ENCODE measurements around the gene SHISA9. TPM values are rescaled to one million over a fixed set of nuclear protein-coding genes. Genes with fewer than 3 reads are reported as not detected.

SHISA9 gene
- total RNA-seq, 2 donors from 2014 or later, result 20.5 to 24.0 TPM

DNA sequence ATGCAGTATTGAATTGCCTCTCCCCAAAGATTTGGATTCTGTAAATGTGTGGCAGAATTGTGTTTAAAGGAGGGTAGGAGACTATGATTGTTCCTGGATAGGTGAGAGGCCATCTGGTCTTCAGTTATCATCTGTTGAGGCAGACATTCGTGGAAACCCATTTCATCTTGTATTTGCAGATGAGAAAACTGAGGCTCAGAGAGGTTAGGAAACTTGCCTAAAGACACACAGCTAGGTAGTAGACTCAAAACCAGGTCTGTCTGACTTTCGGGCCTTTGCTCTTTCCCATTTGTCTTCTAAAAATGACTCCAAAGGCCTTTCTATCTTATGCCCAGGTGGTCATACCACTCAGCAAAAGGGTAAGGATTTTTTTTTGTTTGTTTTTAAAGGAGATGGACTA, 210.3 kb downstream of the SHISA9 start:
- DNase-seq (ENCODE audit: low spot score), result no peak
- intact Hi-C loops (cut with DNase I), result no loop called here
- TF ChIP-seq, protein P1, sequence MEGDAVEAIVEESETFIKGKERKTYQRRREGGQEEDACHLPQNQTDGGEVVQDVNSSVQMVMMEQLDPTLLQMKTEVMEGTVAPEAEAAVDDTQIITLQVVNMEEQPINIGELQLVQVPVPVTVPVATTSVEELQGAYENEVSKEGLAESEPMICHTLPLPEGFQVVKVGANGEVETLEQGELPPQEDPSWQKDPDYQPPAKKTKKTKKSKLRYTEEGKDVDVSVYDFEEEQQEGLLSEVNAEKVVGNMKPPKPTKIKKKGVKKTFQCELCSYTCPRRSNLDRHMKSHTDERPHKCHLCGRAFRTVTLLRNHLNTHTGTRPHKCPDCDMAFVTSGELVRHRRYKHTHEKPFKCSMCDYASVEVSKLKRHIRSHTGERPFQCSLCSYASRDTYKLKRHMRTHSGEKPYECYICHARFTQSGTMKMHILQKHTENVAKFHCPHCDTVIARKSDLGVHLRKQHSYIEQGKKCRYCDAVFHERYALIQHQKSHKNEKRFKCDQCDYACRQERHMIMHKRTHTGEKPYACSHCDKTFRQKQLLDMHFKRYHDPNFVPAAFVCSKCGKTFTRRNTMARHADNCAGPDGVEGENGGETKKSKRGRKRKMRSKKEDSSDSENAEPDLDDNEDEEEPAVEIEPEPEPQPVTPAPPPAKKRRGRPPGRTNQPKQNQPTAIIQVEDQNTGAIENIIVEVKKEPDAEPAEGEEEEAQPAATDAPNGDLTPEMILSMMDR (IDR thresholded peaks at IDR 0.05), result no peak
- TF ChIP-seq POLR2A (IDR thresholded peaks at IDR 0.05) (no peak), POLR2AphosphoS5 (IDR thresholded peaks at IDR 0.05) (no peak)
- H3K4me3 ChIP-seq, result no peak overlapping the region
- 80% methylated on average over 2 of the region's 2 CpGs for WGBS
- H3K36me3 ChIP-seq, result no peaks in the 10 kb centered on the region
- no peaks in the 10 kb centered on the region for H3K4me1 ChIP-seq (replicated peaks)
- H3K27me3 ChIP-seq (replicated peaks; ENCODE audit: insufficient read depth), result no peaks in the 10 kb centered on the region
- no peak overlapping the region for H3K27ac ChIP-seq
- no peaks in the 10 kb centered on the region for H3K9me3 ChIP-seq

DNA sequence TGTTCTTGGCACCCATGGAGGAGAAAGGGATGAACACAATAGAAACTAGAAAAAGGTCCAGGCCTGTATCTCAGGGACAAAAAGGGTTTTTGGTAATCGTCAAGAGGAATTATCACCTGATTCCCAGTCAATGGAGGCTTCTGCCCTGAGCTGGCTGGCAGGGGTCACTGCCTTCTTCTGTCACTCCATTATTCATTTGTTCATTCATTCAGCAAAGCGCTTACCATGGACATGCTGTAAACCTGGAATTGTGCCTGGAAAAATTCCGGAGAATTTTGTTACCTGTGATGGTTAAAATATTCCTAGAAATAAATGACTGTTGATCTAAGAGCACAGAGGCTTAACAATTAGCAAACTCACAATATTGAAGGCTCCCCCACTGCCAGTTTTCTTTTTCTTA, 212.3 kb downstream of the SHISA9 start:
- no peaks in the 10 kb centered on the region for H3K9me3 ChIP-seq
- DNase-seq (ENCODE audit: low spot score), result no peak
- WGBS, result 75% methylated on average over 3 of the region's 3 CpGs
- H3K27ac ChIP-seq, result no peak overlapping the region
- TF ChIP-seq POLR2AphosphoS5 (IDR thresholded peaks at IDR 0.05), result no peak
- TF ChIP-seq POLR2A (IDR thresholded peaks at IDR 0.05), result no peak
- TF ChIP-seq, protein P1 (IDR thresholded peaks at IDR 0.05), result no peak
- intact Hi-C loops (cut with DNase I), result no loop called here
- no peaks in the 10 kb centered on the region for H3K4me1 ChIP-seq (replicated peaks)
- no peak overlapping the region for H3K4me3 ChIP-seq
- H3K36me3 ChIP-seq, result no peaks in the 10 kb centered on the region
- H3K27me3 ChIP-seq (replicated peaks; ENCODE audit: insufficient read depth), result no peaks in the 10 kb centered on the region

DNA sequence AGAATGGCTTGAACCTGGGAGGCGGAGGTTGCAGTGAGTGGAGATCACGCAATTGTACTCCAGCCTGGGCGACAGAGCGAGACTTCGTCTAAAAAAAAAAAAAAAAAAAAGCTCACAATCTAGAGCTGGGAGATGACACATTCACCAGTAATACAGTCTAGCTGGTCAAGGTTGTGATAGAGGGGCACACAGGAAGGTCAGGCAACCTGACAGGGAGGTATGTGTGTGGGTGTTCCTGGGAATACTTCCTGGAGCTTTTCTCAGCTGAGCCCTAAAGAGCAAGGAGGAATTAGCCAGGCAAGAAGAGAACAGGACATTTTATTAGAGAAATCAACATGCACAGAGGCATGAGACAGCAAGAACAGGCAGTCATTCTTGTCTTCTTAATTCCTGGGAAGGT, 216.7 kb downstream of the SHISA9 start:
- TF ChIP-seq POLR2A (IDR thresholded peaks at IDR 0.05) (no peak), POLR2AphosphoS5 (IDR thresholded peaks at IDR 0.05) (no peak)
- TF ChIP-seq, protein P1 (IDR thresholded peaks at IDR 0.05), result no peak
- WGBS, result 89% methylated on average over 5 of the region's 5 CpGs
- DNase-seq (ENCODE audit: low spot score), result no peak
- intact Hi-C loops (cut with DNase I), result no loop called here
- no peaks in the 10 kb centered on the region for H3K4me1 ChIP-seq (replicated peaks)
- no peaks in the 10 kb centered on the region for H3K9me3 ChIP-seq
- H3K27ac ChIP-seq, result no peak overlapping the region
- H3K27me3 ChIP-seq (replicated peaks; ENCODE audit: insufficient read depth), result no peaks in the 10 kb centered on the region
- H3K36me3 ChIP-seq, result no peaks in the 10 kb centered on the region
- no peak overlapping the region for H3K4me3 ChIP-seq

DNA sequence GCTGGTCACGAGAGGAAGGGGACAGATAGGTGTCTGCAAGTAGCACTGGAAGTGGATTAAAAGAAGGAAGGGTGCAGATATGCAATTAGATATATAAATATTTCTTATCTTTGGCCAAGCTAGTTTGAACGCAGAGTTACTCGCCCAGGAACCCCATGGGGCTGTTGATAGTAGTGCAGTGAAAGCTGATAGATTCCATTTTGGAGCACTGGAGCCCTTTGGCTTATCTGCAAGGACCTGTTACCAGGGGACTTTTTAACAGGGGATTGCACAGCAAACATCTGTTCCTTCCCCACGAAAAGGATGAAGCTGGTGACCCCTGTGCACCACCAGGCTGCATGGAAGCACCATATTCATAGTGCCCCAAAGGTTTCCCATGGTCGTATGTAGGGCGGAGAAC, 218.7 kb downstream of the SHISA9 start:
- TF ChIP-seq POLR2A (IDR thresholded peaks at IDR 0.05) (no peak), POLR2AphosphoS5 (IDR thresholded peaks at IDR 0.05) (no peak)
- TF ChIP-seq, protein P1 (IDR thresholded peaks at IDR 0.05), result no peak
- H3K9me3 ChIP-seq, result no peaks in the 10 kb centered on the region
- WGBS, result 51% methylated on average over 6 of the region's 6 CpGs
- intact Hi-C loops (cut with DNase I), result no loop called here
- H3K36me3 ChIP-seq, result no peaks in the 10 kb centered on the region
- H3K27ac ChIP-seq, result no peak overlapping the region
- H3K27me3 ChIP-seq (replicated peaks; ENCODE audit: insufficient read depth), result no peaks in the 10 kb centered on the region
- DNase-seq (ENCODE audit: low spot score), result no peak
- H3K4me1 ChIP-seq (replicated peaks), result no peaks in the 10 kb centered on the region
- H3K4me3 ChIP-seq, result no peak overlapping the region

DNA sequence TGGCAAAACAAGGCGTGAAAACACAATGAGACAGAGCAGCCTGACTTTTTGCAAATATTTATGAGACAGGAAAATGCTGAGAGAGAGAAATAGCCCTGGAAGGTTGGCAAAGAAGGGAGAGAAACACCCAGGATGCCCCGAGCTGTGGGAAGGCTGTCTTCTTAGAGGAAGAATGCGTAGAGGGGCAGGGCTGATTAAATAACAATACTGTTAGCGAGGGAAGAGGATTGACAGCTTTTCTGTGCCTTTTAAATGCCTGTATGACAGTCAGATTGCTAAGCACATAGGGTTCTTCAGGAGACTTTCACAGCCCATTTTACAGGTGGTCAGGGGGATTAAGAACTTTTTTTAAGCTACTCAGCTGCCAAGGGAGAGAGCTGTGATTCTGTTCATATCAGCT, 219.2 kb downstream of the SHISA9 start:
- Histone ChIP-seq H3K27me3 (replicated peaks; ENCODE audit: insufficient read depth) (no peaks in the 10 kb centered on the region), H3K4me3 (no peak overlapping the region), H3K9me3 (no peaks in the 10 kb centered on the region), H3K27ac (no peak overlapping the region), H3K36me3 (no peaks in the 10 kb centered on the region), H3K4me1 (replicated peaks) (no peaks in the 10 kb centered on the region)
- intact Hi-C loops (cut with DNase I), result no loop called here
- no peak for DNase-seq (ENCODE audit: low spot score)
- 39% methylated on average over 4 of the region's 4 CpGs for WGBS
- TF ChIP-seq, protein P1 (IDR thresholded peaks at IDR 0.05), result no peak
- TF ChIP-seq POLR2A (IDR thresholded peaks at IDR 0.05) (no peak), POLR2AphosphoS5 (IDR thresholded peaks at IDR 0.05) (no peak)

Data from prostate gland (tissue), 2 donors.